Thyroid gland (tissue), 4 donors: ENCODE measurements around the gene SYCP3.

Experiments used
- CTCF ChIP-seq, 6 experiments: fragments of 200-600 bp in 3 of 6; fragments of 450-650 bp in 3 of 6; sonication (generic) in 3 of 6; IDR thresholded peaks; one replicate each; pipeline ENCODE4 v1.5.1; 2016 to 2019; ENCODE audit warnings: antibody characterized with exemption in 6 of 6, mild to moderate bottlenecking in 2 of 6, inconsistent platforms in 1 of 6, moderate library complexity in 1 of 6
- POLR2A ChIP-seq, 2 donors: fragments of 450-650 bp; IDR thresholded peaks; one replicate each; pipeline ENCODE4 v1.6.1; 2017; ENCODE audit warnings: antibody characterized with exemption in 2 of 2, mild to moderate bottlenecking in 2 of 2, moderate library complexity in 1 of 2

DNA sequence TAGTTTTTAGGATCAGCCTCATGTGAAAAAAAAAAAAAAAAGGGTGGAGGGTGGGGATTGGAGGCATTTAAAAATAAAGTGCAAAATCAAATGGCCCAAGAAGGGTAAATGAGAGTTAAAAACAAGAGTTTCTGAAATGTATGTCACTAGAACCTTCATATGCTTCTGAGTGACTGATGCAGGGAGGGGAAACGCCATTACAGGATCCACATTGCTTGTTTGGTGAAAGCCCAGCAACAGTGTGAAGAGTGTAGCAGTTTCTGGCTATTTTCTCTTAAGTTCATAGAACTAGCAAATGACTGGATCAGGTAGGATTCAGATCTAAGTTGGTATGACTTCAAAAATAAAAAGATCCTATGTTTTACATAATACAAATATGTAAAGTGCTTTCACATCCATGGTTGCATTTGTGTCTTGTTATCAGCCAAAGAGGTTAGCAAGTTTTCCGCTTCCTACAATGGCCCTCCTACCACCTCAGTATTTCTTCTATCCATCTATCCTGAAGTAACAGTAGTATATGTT is 38.9 kb downstream of the SYCP3 start:
- TF ChIP-seq POLR2A (IDR thresholded peaks at IDR 0.05) (no peak), CTCF (IDR thresholded peaks at IDR 0.05) (no peak)
